LNCaP clone FGC (cell line): ENCODE data around the gene SIM2.

Experiments used
- DNase-seq: peaks from one replicate; pipeline ENCODE4 v3.0.0-alpha.2; 2011; ENCODE audit warnings: low read depth
- H3K4me3 ChIP-seq: 2 replicates; pipeline ENCODE4 v1.5.1; 2011; ENCODE audit warnings: mild to moderate bottlenecking, low read depth, low read length, control low read depth
- TF ChIP-seq, protein P1 (sequence below): IDR thresholded peaks from 2 replicates; pipeline ENCODE4 v1.5.1; 2012; ENCODE audit warnings: mild to moderate bottlenecking; ENCODE audit not compliant: control insufficient read depth, insufficient read depth; ENCODE audit errors: extremely low read depth

The SIM2 gene

DNA sequence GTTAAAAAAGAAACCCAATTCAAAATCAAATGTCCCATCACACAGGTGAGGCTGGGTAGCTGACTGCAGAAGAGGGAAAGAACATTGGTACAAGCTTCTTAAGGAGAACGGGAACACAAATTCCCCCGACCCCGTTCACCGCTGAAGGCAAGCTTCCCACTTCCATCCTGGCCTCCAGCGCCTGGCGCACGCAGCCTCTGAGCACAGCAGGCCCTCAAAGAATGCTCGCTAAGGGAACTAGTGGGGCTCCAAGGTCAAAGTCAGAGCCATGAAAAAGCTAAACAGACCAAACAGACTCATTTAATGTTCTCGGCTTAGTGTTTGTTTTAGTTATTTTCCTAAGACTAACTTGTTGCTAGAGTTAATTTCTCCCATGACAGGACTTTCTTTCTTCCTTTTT lies 63.7 kb downstream of the SIM2 start:
- H3K4me3 ChIP-seq: no peak overlapping the region
- DNase-seq: no peak
- TF ChIP-seq, protein P1, sequence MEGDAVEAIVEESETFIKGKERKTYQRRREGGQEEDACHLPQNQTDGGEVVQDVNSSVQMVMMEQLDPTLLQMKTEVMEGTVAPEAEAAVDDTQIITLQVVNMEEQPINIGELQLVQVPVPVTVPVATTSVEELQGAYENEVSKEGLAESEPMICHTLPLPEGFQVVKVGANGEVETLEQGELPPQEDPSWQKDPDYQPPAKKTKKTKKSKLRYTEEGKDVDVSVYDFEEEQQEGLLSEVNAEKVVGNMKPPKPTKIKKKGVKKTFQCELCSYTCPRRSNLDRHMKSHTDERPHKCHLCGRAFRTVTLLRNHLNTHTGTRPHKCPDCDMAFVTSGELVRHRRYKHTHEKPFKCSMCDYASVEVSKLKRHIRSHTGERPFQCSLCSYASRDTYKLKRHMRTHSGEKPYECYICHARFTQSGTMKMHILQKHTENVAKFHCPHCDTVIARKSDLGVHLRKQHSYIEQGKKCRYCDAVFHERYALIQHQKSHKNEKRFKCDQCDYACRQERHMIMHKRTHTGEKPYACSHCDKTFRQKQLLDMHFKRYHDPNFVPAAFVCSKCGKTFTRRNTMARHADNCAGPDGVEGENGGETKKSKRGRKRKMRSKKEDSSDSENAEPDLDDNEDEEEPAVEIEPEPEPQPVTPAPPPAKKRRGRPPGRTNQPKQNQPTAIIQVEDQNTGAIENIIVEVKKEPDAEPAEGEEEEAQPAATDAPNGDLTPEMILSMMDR: no peak

DNA sequence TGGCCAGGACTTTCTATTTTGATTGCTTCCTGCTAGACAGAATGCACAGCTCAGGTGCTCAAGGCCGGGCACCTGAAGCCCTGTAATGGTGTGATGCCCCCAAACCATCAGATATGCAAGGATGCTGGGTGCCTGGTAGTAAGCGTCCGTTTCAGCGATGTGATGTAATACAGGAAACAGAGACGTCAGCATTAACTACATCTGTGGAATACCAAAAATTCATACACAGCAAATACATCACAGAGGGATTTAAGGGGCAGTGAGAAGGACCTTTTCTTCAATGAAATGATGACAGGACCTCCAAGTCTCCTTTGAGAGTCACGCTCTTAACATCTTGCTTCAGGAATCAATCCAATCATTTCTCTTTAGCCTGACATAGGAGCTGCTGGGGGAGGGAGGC lies 64.4 kb downstream of the SIM2 start:
- DNase-seq: no peak
- TF ChIP-seq, protein P1: no peak
- no peak overlapping the region for H3K4me3 ChIP-seq

DNA sequence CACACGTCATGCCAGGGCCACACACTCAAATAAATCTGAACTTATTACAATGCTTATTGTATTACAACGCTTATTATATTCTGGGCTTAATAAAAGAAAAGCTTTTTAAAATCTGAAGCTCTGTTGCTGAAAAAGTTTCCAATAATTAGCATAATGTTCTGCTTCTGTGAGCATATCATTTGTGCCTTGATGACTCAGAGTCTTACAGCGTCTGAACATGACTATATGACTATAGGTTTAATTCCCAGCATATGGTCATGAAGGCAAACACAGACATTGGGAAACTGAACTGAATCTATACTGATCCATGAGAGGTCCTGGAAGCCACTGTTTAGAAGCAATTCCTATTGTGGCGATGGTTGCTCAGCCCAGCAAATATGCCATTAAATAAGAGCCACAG lies 66.3 kb downstream of the SIM2 start:
- no peak overlapping the region for H3K4me3 ChIP-seq
- TF ChIP-seq, protein P1: no peak
- DNase-seq: no peak

DNA sequence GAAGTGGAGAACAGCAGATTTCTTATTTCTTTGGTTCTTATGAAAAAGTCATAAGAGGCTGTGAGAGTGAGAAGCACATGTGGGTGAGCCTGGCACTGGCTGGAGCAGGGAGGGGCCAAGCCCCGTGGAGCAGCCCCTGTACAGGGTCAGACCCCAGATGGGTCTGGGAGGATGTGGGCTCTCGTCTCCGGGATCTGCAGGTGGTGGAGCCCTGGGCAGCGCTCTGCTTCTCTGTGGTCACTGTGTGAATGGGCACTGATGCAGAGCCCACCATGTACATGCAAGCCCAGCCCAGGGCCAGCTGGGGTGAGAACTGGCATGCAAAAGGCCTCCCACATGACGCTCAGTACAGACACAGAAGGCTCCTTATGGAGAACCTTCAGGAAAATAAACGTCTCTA lies 67.6 kb downstream of the SIM2 start:
- TF ChIP-seq, protein P1: no peak
- H3K4me3 ChIP-seq: no peak overlapping the region
- DNase-seq: no peak

DNA sequence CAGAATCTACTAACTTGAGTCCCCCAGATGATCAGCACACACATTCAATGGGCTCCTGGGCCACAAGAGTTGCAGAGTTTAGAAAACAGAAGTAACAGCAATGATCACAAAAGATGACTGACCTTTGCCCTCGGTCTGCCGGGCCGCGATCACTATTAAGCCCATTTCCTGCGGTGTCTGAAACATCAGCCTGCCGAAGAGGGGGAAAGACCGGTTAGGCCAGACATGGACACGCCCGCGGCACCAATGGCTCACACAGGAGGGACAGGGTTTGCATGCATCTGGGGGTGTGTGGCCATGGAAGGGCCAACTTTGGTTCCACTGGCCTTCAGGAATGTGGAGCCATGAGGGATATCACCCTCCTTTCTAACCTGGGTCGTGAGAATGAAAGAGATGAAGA lies 68.2 kb downstream of the SIM2 start:
- no peak for DNase-seq
- TF ChIP-seq, protein P1: no peak
- no peak overlapping the region for H3K4me3 ChIP-seq

DNA sequence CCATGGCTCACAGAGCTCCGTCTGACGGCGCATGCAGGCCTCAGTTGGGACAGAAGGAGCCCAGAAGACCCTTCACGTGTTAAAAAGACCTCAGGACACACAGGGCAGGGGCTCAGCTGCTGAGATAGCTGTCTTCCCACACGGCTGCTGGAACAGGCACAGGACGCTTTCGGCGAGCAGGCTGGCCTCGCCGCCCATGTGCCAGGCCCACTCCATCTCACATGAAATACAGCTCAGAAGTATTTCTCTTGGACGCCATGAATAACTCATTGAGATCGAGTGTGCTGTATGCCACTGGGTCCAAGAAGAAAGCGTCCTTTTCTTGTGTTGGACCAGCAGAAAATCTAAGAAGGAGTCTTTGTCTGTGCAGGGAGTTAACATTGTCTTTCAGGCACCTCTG lies 69.6 kb downstream of the SIM2 start:
- TF ChIP-seq, protein P1: no peak
- DNase-seq: no peak
- H3K4me3 ChIP-seq: no peak overlapping the region

DNA sequence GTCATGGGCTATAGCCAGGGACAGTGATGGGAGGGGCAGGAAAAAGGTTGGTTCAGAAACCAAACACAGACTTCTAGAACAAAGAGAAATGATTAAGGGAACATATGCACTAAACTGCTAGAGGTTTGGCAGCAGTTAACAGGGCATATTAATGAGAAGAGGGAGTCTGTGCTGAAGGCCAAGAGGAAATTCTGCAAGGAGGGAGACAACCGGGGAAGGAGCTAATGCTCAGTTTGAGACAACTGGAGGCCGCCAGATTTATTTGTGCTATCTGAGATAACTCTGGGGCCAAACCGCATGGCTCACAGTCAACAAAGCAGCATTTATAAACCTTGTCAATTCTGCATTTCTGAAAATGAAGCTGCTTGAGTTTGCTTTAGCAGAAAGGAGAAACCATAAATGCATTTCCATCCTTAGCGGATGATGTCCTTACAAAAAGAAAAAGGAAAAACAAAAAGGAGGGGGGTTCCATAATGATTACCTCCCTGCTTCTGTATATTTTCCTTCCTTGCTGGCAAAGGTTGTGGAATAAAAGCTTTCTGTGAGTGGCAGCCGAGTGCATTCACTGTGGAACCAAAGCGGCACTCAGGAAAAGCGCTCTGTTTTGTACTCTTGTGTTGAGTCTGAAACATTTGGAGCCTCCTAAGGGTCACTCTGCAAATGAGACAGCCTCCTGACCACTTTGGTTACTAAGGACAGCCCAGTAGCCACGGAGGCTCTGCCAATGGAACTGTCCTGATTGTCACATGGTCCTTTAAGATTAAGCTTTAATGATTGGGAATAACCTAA lies 70.3 kb downstream of the SIM2 start:
- TF ChIP-seq, protein P1: no peak
- DNase-seq: peak; percentile 57
- no peak overlapping the region for H3K4me3 ChIP-seq
